ENCODE data around the gene CCNY.

GRCh38 chr10:35412900-35413491, 76.7 kb downstream of the CCNY start:
- TF ChIP-seq CTCF (IDR thresholded peaks at IDR 0.05): no peak
- TF ChIP-seq POLR2A (IDR thresholded peaks at IDR 0.05): no peak
